ENCODE data around the gene RARB. TPM values are rescaled to one million over a fixed set of nuclear protein-coding genes. Genes with fewer than 3 reads are reported as not detected.
A peak's percentile ranks its signal among the peaks of the same experiment; 100 is the strongest.

The RARB gene
- total and polyA plus RNA-seq, 9 of the 15 experiments (the other 6 are each of a cell fraction or from before 2014, with no cell fraction given): 0.15 to 1.3 (median 0.27) TPM

- Histone ChIP-seq H3K4me2 (ENCODE audit: insufficient read depth, low read length) (no peak overlapping the region), H2AFZ (ENCODE audit: low read depth, low read length) (no peak overlapping the region), H3K9me3 (replicated peaks; ENCODE audit: control insufficient read depth, insufficient read depth, low read depth, low read length) (no peaks in the 10 kb centered on the region), H3K4me1 (replicated peaks in 1 of 2; ENCODE audit: control insufficient read depth in 2 of 2, insufficient read depth in 2 of 2, low read length in 2 of 2) (no peaks in the 10 kb centered on the region), H3K36me3 (ENCODE audit: control insufficient read depth, insufficient read depth, low read length) (no peaks in the 10 kb centered on the region), H3K27ac (ENCODE audit: extremely low read depth, low read depth, low read length) (no peak overlapping the region), H3K27me3 (ENCODE audit: control insufficient read depth in 2 of 2, insufficient read depth in 2 of 2, low read length in 2 of 2) (no peaks in the 10 kb centered on the region; a peak in 1 of 5 replicates), H3K9me1 (ENCODE audit: control insufficient read depth, insufficient read depth, low read length) (no peaks in the 10 kb centered on the region), H3K79me2 (ENCODE audit: control insufficient read depth, insufficient read depth, low read length) (no peaks in the 10 kb centered on the region), H3K9ac (ENCODE audit: insufficient read depth in 1 of 2, low read depth in 2 of 2, low read length in 2 of 2) (no peak overlapping the region), H3K4me3 (no peak overlapping the region), H4K20me1 (replicated peaks; ENCODE audit: control insufficient read depth, insufficient read depth, low read length) (no peaks in the 10 kb centered on the region)
- DNase-seq (ENCODE audit: extremely low read depth in 1 of 4, low spot score in 3 of 4) (peak in 1 of 4 experiments; percentile 19), ATAC-seq (0 out of 3 replicates have a peak, but pooled peaks have one; percentile 42), FAIRE-seq (no peak)
- WGBS (ENCODE audit: insufficient coverage, low coverage, missing lambda C conversion rate): 0% methylated on average over 1 of the region's 1 CpG
- intact Hi-C loops (cut with micrococcal nuclease) (no loop called here), in situ Hi-C loops (cut with MboI) (no loop called here)
- POLR2A ChIA-PET: no interaction called here
- CTCF ChIA-PET (ENCODE audit: low intra/inter-chr PET ratio): no interaction called here
- BruUV-seq (replicated peaks): no TSS peak
- TF ChIP-seq, protein P1, sequence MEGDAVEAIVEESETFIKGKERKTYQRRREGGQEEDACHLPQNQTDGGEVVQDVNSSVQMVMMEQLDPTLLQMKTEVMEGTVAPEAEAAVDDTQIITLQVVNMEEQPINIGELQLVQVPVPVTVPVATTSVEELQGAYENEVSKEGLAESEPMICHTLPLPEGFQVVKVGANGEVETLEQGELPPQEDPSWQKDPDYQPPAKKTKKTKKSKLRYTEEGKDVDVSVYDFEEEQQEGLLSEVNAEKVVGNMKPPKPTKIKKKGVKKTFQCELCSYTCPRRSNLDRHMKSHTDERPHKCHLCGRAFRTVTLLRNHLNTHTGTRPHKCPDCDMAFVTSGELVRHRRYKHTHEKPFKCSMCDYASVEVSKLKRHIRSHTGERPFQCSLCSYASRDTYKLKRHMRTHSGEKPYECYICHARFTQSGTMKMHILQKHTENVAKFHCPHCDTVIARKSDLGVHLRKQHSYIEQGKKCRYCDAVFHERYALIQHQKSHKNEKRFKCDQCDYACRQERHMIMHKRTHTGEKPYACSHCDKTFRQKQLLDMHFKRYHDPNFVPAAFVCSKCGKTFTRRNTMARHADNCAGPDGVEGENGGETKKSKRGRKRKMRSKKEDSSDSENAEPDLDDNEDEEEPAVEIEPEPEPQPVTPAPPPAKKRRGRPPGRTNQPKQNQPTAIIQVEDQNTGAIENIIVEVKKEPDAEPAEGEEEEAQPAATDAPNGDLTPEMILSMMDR (IDR thresholded peaks at IDR 0.05 in 2 of 3, conservative IDR thresholded peaks at IDR 0.05 in 1 of 3; ENCODE audit: insufficient read depth in 2 of 3, low read depth in 1 of 3, low read length in 3 of 3): peak in 2 of 3 experiments; percentile 24 to 33; a peak in 1 of 6 replicates
- TF ChIP-seq ZNF511 (CRISPR knock-in tag; IDR thresholded peaks at IDR 0.05) (no peak), HOXB6 (CRISPR knock-in tag; IDR thresholded peaks at IDR 0.05; ENCODE audit: borderline replicate concordance) (no peak), RAD21 (CRISPR knock-in tag; conservative IDR thresholded peaks at IDR 0.05 in 1 of 2, IDR thresholded peaks at IDR 0.05 in 1 of 2) (peak in 1 of 2 experiments; percentile 45; a peak in 2 of 4 replicates)
Observed at GRCh38 chr3:25556447-25556846, 128.4 kb downstream of the RARB start.

Measured in K562 (cell line).